AG09309 (cell line): ENCODE results near the gene CYB5RL.

Experiments
- DNase-seq: peaks from one replicate; pipeline ENCODE4 v3.0.0-alpha.2; 2010; ENCODE audit warnings: low read depth
- H3K4me3 ChIP-seq: 2 replicates; pipeline ENCODE4 v1.5.1; 2011; ENCODE audit warnings: mild to moderate bottlenecking, low read depth, low read length, moderate library complexity; ENCODE audit not compliant: control insufficient read depth
- TF ChIP-seq, protein P1 (sequence below): IDR thresholded peaks from 2 replicates; pipeline ENCODE4 v1.5.1; 2011; ENCODE audit warnings: mild to moderate bottlenecking, low read depth, low read length, inconsistent platforms; ENCODE audit not compliant: insufficient read depth, control insufficient read depth; ENCODE audit errors: missing control alignments

Gene CYB5RL, protein sequence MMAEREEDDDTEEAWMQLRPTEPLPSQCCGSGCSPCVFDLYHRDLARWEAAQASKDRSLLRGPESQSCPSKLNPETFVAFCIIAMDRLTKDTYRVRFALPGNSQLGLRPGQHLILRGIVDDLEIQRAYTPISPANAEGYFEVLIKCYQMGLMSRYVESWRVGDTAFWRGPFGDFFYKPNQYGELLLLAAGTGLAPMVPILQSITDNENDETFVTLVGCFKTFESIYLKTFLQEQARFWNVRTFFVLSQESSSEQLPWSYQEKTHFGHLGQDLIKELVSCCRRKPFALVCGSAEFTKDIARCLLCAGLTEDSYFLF

DNA sequence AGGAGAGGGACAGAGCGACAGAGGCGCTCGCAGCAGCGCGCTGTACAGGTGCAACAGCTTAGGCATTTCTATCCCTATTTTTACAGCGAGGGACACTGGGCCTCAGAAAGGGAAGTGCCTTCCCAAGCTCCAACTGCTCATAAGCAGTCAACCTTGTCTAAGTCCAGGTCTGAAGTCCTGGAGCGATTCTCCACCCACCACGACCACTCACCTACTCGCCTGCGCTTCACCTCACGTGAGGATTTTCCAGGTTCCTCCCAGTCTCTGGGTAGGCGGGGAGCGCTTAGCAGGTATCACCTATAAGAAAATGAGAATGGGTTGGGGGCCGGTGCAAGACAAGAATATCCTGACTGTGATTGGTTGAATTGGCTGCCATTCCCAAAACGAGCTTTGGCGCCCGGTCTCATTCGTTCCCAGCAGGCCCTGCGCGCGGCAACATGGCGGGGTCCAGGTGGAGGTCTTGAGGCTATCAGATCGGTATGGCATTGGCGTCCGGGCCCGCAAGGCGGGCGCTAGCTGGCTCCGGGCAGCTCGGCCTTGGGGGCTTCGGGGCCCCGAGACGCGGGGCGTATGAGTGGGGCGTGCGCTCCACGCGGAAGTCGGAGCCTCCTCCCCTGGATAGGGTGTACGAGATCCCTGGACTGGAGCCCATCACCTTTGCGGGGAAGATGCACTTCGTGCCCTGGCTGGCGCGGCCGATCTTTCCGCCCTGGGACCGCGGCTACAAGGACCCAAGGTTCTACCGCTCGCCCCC lies at the start of gene CYB5RL, which contains the start of gene MRPL37:
TSS of gene CYB5RL (minus strand) at position 266 of the 754 bp plus-strand sequence. CDS start 4,414 bp downstream, outside the sequence.
TSS of gene MRPL37 (plus strand) at position 403 of the 754 bp plus-strand sequence. CDS start at position 480, 77 bp downstream.
- peak; percentile 88 for DNase-seq
- H3K4me3 ChIP-seq: peak within 1 kb of the TSS; percentile 93
- TF ChIP-seq, protein P1, sequence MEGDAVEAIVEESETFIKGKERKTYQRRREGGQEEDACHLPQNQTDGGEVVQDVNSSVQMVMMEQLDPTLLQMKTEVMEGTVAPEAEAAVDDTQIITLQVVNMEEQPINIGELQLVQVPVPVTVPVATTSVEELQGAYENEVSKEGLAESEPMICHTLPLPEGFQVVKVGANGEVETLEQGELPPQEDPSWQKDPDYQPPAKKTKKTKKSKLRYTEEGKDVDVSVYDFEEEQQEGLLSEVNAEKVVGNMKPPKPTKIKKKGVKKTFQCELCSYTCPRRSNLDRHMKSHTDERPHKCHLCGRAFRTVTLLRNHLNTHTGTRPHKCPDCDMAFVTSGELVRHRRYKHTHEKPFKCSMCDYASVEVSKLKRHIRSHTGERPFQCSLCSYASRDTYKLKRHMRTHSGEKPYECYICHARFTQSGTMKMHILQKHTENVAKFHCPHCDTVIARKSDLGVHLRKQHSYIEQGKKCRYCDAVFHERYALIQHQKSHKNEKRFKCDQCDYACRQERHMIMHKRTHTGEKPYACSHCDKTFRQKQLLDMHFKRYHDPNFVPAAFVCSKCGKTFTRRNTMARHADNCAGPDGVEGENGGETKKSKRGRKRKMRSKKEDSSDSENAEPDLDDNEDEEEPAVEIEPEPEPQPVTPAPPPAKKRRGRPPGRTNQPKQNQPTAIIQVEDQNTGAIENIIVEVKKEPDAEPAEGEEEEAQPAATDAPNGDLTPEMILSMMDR: no peak

DNA sequence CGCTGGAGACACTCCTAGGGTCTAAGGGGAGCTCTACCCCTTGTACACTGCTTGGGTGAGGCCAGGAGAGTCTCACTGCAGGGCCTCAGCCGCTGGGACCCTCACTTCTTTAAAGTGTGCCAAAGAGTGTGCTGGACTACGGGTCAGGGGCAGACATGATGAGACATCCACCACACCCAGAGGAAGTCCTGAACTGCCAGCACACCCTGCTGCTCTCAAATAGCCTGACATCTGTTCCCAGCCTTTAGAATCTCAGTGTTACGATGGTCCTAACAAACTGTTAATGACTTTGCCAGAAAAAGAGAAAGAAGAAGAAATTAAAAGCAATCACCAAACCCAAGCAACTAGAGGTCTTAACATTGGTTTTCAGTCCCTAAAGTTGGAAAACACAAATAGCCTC lies 49.1 kb upstream of the CYB5RL start:
- TF ChIP-seq, protein P1: no peak
- no peak for DNase-seq
- no peak overlapping the region for H3K4me3 ChIP-seq

DNA sequence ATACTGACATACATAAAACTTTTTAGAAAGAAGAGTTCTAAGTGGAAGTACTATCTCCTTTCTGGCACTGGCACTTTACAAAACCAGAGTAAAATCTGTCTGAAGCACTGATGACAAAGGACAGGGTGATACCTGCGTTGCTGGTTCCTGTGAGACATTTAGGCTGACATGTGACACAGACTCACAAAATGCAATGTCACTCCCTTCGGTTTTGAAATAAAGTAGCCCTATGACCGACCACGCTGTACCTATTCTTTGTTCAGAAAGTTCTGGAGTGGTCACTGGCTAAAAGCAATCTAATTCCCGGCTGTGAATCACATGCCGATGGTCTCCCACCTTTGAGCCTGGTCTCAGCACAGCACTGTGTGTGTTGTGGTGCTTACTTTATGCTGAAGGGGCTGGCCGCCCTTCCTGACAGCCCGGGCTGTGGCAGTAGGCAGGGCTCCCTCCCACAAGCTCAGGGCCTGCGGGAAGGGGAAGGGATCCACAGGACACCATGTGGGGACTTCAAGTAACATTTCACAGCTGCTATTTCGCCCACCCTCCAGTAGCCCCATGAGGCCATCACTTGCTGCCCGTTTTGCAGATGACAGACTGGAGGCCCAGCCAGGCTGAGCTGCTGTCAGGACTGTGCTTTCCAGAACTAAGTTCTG lies 48.2 kb upstream of the CYB5RL start:
- DNase-seq: no peak
- no peak overlapping the region for H3K4me3 ChIP-seq
- TF ChIP-seq, protein P1: no peak

DNA sequence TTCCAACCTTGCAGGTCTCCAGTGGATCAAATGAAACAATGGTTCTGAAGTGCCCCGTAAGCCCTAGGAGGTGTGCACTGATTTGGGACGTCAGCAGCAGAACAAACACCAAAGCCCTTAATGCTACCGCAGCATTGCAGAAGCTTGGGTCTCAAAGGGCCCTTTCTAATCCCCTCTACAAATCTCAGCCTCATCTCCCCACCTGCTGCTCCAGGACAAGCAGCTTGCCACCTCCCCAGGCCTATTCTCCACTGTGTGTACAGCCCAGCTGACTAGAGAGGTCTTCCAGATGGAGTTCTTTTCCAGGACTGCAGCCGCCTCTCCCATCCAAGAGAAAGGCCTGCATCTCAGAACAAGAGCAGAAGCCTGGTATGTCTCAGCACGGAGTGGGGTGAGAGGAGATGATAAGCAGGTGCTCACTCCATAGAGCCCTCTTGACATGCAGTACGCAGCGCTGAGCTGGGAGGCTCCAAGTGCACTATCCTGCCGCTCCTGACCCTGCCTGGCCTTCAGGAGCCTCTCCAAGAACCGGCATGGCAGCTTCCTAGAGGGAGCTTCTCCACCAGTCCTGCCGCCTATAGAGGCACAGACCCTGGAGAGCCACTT lies 46.4 kb upstream of the CYB5RL start:
- TF ChIP-seq, protein P1: no peak
- H3K4me3 ChIP-seq: no peak overlapping the region
- DNase-seq: no peak

DNA sequence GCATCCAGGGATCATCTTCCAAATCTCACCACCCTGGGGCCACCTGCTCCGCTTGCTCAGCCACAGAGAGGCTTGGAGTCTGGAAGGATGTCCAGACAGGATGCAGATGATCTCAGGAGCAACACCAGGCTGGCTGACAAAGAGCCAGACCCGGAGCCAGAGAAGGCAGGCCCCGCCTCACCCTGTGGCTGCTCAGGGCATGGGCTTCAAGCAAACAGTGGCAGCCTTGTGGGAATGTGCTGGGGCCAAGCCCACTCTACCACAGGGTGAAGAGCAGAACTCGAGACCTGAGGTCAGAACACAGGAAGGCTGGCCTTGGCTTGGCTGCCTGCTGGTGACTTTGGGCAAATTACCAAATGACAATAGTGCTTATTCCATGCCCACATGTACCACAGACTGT lies 45.7 kb upstream of the CYB5RL start:
- no peak overlapping the region for H3K4me3 ChIP-seq
- TF ChIP-seq, protein P1: no peak
- DNase-seq: no peak

DNA sequence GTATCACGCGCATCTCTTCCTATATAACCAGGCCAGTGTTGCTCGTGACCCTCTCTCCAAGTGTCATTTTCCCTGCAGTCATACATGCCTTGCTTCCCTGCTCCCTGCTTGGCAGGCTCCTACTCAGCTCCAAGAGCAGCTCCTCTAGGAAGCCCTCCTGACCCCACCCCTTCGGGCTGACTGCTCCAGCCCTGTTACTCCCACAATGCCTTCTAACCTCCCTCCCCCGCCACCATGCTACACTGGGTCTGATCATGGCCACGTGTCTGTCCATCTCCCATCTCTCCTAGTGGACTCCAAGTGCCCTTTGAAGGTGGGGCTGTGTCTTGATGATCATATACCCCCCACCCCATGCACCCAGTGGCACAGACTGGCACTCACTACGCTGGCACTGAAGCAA lies 44.8 kb upstream of the CYB5RL start:
- TF ChIP-seq, protein P1: no peak
- no peak for DNase-seq
- no peak overlapping the region for H3K4me3 ChIP-seq
